GM12864 (cell line): ENCODE measurements around the gene ANKHD1.

Source experiments
- DNase-seq: peaks from one replicate; pipeline ENCODE4 v3.0.0-alpha.2; 2011; ENCODE audit warnings: low read depth
- H3K4me3 ChIP-seq: 2 replicates; pipeline ENCODE4 v1.5.1; 2011; ENCODE audit warnings: mild to moderate bottlenecking, low read depth, low read length, control low read depth
- CTCF ChIP-seq: IDR thresholded peaks from 2 replicates; pipeline ENCODE4 v1.5.1; 2011; ENCODE audit warnings: low read depth, mild to moderate bottlenecking, moderate library complexity, low read length, control low read depth, inconsistent platforms; ENCODE audit errors: missing control alignments

The ANKHD1 gene

GRCh38 chr5:140548791-140549190 lies 147.2 kb downstream of the ANKHD1 start:
- no peak for TF ChIP-seq CTCF
- DNase-seq = no peak
- no peak overlapping the region for H3K4me3 ChIP-seq

DNA sequence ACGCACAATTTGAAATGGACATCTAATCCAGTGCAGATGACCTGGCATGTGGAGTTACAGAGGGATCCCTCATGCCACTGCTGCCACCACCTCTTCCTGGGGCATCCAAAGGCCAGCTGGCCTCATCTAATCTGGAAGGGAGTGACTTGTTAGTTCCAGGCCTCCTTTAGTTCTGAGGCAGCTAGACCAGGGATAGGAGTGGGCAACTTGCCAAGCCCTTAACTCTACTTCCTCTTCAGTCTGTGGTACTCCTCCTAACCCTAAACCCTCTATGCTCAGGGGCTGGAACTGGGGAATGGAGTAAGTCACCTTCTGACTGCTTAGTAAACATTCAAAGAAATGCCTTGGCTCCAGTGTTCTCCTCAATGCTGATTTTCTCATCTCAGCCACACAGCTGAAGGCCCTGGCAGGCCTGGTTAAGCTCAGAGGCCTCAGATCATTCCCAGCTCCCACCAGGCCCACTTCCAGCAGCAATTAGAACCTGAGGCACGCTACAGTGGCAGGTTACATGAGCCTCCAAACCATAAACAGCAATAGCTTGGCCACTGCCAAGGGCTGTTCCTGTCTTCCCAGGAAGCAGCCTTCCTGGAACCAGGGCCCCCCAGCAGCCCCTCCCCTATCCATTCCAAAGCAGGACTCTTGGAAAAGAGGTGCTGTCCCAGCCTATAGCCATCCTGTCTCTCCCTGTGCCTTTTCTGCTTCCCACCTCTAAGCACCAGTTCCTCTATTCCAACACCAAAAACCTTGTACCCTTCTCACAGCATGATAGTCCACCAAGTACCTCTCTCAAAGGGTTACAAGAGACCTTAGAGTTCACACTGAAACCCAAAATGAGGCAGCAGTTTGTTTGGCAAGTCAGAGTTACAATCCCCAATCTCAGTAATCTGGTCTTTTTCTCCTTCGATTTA lies 147.9 kb downstream of the ANKHD1 start:
- no peak for TF ChIP-seq CTCF
- no peak for DNase-seq
- H3K4me3 ChIP-seq = no peak overlapping the region

DNA sequence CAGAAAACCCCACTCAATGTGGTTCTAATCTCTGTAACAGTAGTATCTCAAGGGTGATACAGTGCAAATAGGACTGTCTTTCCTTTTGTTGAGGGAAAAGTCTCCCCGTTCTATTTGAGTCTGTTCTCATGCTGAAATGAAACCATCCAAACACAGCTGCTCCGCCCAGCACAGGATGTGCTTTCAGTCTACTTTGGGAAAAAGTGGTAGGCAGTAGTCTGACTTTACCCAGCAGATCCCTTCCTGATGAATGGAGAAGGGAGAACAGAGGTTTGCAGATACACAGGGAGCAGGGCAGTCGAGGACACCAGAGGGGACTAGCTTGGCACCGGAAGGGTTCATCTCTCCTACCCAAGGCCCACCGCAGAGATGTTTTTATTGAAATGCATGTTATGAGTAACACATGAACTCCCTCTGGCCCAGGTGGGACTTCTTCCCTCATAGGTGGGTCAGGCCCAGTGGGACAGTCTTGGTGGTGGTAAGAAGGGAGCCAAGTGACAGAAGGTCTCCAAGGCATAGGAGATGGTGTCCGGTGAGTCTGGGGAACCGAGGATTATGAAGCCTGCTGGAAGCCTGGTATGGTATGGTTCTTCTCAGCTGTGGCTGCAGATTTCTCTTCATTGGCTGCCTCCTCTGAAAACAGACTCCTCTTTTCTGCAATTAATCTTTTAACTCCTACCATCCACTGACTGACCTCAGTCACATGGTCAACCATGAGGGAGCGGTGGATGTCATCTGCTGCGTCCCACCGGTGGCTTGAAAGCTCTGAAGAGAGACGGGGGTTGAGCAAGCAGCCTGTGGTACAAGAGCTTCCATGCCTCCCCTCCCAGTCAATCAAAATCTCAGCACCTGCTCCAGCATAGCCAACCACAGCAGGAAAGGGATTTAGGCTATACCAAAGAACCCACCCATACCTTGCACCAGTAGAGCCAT lies 148.8 kb downstream of the ANKHD1 start:
- H3K4me3 ChIP-seq = no peak overlapping the region
- TF ChIP-seq CTCF = no peak
- no peak for DNase-seq

GRCh38 chr5:140551872-140552271 lies 150.2 kb downstream of the ANKHD1 start:
- DNase-seq = no peak
- TF ChIP-seq CTCF = no peak
- H3K4me3 ChIP-seq = no peak overlapping the region

GRCh38 chr5:140553657-140554056 lies 152.0 kb downstream of the ANKHD1 start:
- no peak for DNase-seq
- TF ChIP-seq CTCF = no peak
- no peak overlapping the region; the same call in 1 of the 2 replicates for H3K4me3 ChIP-seq

DNA sequence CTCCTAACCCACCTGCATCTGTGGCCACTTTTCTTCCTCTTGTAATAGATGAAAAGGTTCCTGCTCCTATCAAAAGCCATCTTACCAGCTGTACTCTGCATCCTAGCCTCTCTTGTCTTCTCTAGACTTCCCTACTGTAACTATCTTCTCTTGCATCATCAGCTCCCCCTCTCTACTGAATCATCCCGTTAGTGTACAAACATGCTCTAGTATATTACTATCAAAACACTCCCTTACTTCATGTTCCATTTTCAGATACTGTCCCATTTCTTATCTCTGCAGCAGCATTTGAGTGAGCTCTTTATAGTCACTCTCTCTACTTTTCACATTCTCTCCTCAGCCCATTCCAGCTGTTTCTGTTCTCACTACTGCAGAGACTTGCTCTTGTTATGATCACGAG lies 152.8 kb downstream of the ANKHD1 start:
- H3K4me3 ChIP-seq = no peak overlapping the region; the same call in 1 of the 2 replicates
- no peak for TF ChIP-seq CTCF
- DNase-seq = no peak
